ENCODE data around the gene CDC45.

The CDC45 gene

GRCh38 chr22:19568337-19569275, 88.9 kb downstream of the CDC45 start:
- H3K27me3 ChIP-seq (ENCODE audit: insufficient read depth, low read length, poor library complexity, severe bottlenecking), result no peaks in the 10 kb centered on the region
- no peaks in the 10 kb centered on the region for H3K9me2 ChIP-seq (replicated peaks; ENCODE audit: low read depth, low read length)
- no peak overlapping the region for H2AFZ ChIP-seq (ENCODE audit: low read length)
- H3F3A ChIP-seq (ENCODE audit: low read depth), result peaks cover 10% of the 10 kb centered on the region; the same call in 1 of the 2 replicates
- TF ChIP-seq EZH2phosphoT487 (IDR thresholded peaks at IDR 0.05; ENCODE audit: borderline replicate concordance), result no peak
- TF ChIP-seq, protein P1, sequence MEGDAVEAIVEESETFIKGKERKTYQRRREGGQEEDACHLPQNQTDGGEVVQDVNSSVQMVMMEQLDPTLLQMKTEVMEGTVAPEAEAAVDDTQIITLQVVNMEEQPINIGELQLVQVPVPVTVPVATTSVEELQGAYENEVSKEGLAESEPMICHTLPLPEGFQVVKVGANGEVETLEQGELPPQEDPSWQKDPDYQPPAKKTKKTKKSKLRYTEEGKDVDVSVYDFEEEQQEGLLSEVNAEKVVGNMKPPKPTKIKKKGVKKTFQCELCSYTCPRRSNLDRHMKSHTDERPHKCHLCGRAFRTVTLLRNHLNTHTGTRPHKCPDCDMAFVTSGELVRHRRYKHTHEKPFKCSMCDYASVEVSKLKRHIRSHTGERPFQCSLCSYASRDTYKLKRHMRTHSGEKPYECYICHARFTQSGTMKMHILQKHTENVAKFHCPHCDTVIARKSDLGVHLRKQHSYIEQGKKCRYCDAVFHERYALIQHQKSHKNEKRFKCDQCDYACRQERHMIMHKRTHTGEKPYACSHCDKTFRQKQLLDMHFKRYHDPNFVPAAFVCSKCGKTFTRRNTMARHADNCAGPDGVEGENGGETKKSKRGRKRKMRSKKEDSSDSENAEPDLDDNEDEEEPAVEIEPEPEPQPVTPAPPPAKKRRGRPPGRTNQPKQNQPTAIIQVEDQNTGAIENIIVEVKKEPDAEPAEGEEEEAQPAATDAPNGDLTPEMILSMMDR (conservative IDR thresholded peaks at IDR 0.05; ENCODE audit: low read length), result no peak
- H3K4me2 ChIP-seq (ENCODE audit: low read depth, low read length, poor library complexity, severe bottlenecking), result peak overlapping the region; percentile 71
- H3K9ac ChIP-seq (ENCODE audit: low read depth, low read length, poor library complexity, severe bottlenecking), result peak overlapping the region; percentile 71
- peak overlapping the region; percentile 8 for H3K4me3 ChIP-seq (ENCODE audit: low read length, poor library complexity, severe bottlenecking)
- peaks cover 76% of the 10 kb centered on the region for H3K4me1 ChIP-seq (ENCODE audit: insufficient read depth, low read length, poor library complexity, severe bottlenecking)
- H3K36me3 ChIP-seq (ENCODE audit: insufficient read depth, low read length), result no peaks in the 10 kb centered on the region
- H4K20me1 ChIP-seq (ENCODE audit: insufficient read depth, low read length, poor library complexity, severe bottlenecking), result no peaks in the 10 kb centered on the region
- peaks cover 22% of the 10 kb centered on the region; the same call in 1 of the 2 replicates for H3K79me2 ChIP-seq (ENCODE audit: insufficient read depth, low read length)
- peaks cover 4% of the 10 kb centered on the region; the same call in 1 of the 2 replicates for H3K9me3 ChIP-seq (ENCODE audit: insufficient read depth, low read depth, low read length)

DNA sequence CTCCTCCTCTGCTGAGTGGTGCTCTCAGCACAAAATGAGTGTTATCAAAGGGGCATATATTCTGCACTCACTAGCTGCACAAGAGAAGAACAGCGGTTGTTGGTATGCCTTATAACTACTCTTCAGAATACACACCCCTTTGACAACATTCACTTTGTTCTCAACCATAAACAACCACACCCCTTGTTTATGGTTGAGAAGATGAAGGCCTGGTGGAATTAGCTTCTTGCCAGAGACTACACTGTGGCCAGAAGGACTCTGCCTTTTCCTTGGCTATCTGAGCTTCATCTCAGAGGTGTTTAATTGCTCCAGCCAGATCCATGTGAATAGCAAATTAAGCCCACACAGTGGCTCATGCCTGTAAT, 89.5 kb downstream of the CDC45 start:
- H3K79me2 ChIP-seq (ENCODE audit: insufficient read depth, low read length), result peaks cover 22% of the 10 kb centered on the region; the same call in 1 of the 2 replicates
- H3K36me3 ChIP-seq (ENCODE audit: insufficient read depth, low read length), result no peaks in the 10 kb centered on the region
- H3K9ac ChIP-seq (ENCODE audit: low read depth, low read length, poor library complexity, severe bottlenecking), result peak overlapping the region; percentile 71
- peaks cover 79% of the 10 kb centered on the region for H3K4me1 ChIP-seq (ENCODE audit: insufficient read depth, low read length, poor library complexity, severe bottlenecking)
- H3K4me3 ChIP-seq (ENCODE audit: low read length, poor library complexity, severe bottlenecking), result peak overlapping the region; percentile 8
- H3K4me2 ChIP-seq (ENCODE audit: low read depth, low read length, poor library complexity, severe bottlenecking), result peak overlapping the region; percentile 71
- peaks cover 10% of the 10 kb centered on the region; the same call in 1 of the 2 replicates for H3F3A ChIP-seq (ENCODE audit: low read depth)
- H3K9me2 ChIP-seq (replicated peaks; ENCODE audit: low read depth, low read length), result no peaks in the 10 kb centered on the region
- no peak overlapping the region for H2AFZ ChIP-seq (ENCODE audit: low read length)
- no peaks in the 10 kb centered on the region for H4K20me1 ChIP-seq (ENCODE audit: insufficient read depth, low read length, poor library complexity, severe bottlenecking)
- TF ChIP-seq, protein P1 (conservative IDR thresholded peaks at IDR 0.05; ENCODE audit: low read length), result no peak
- no peaks in the 10 kb centered on the region for H3K27me3 ChIP-seq (ENCODE audit: insufficient read depth, low read length, poor library complexity, severe bottlenecking)
- H3K9me3 ChIP-seq (ENCODE audit: insufficient read depth, low read depth, low read length), result peaks cover 2% of the 10 kb centered on the region; the same call in 1 of the 2 replicates

DNA sequence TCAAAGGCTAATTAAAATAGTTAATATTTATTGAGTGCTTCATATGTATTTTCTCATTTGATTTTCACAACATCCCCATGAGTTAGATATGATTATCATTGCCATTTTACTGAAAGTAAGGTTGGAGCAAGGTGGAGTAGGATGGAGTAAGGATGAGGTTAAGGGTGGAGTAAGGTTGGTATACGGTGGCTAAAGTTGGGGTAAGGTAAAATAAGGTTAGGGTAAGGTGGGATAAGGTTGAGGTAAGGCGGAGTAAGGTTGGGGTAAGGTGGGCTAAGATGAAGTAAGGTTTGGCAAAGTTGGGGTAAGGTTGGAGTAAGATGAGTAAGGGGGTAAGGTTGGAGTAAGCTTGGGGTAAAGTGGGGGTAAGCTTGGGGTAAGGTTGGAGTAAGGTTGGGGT, 90.3 kb downstream of the CDC45 start:
- Histone ChIP-seq H3K9me3 (ENCODE audit: insufficient read depth, low read depth, low read length) (no peaks in the 10 kb centered on the region), H2AFZ (ENCODE audit: low read length) (no peak overlapping the region), H3K4me3 (ENCODE audit: low read length, poor library complexity, severe bottlenecking) (no peak overlapping the region), H3K9me2 (replicated peaks; ENCODE audit: low read depth, low read length) (no peaks in the 10 kb centered on the region), H3K9ac (ENCODE audit: low read depth, low read length, poor library complexity, severe bottlenecking) (peak overlapping the region; percentile 71), H3K4me2 (ENCODE audit: low read depth, low read length, poor library complexity, severe bottlenecking) (no peak overlapping the region), H3K4me1 (ENCODE audit: insufficient read depth, low read length, poor library complexity, severe bottlenecking) (peaks cover 74% of the 10 kb centered on the region), H3K27me3 (ENCODE audit: insufficient read depth, low read length, poor library complexity, severe bottlenecking) (no peaks in the 10 kb centered on the region), H3K79me2 (ENCODE audit: insufficient read depth, low read length) (peaks cover 17% of the 10 kb centered on the region; the same call in 1 of the 2 replicates), H4K20me1 (ENCODE audit: insufficient read depth, low read length, poor library complexity, severe bottlenecking) (no peaks in the 10 kb centered on the region), H3K36me3 (ENCODE audit: insufficient read depth, low read length) (no peaks in the 10 kb centered on the region), H3F3A (ENCODE audit: low read depth) (peaks cover 10% of the 10 kb centered on the region; the same call in 1 of the 2 replicates)
- TF ChIP-seq EZH2phosphoT487 (IDR thresholded peaks at IDR 0.05; ENCODE audit: borderline replicate concordance), result no peak
